Astrocyte of the cerebellum (primary cell): ENCODE results near the gene PIP5K1C.

ENCODE experiments used
- DNase-seq: peaks from one replicate; pipeline ENCODE4 v3.0.0-alpha.2; 2011; ENCODE audit warnings: low read depth
- H3K4me3 ChIP-seq: 2 replicates; pipeline ENCODE4 v1.5.1; 2011; ENCODE audit warnings: mild to moderate bottlenecking, low read depth, low read length, moderate library complexity
- in situ Hi-C: cut with HindIII; loops from 2 replicates; pipeline ENCODE4 v1.10.0; 2017; ENCODE audit warnings: low sequenced_read_pairs
- TF ChIP-seq, protein P1 (sequence below): IDR thresholded peaks from 2 replicates; pipeline ENCODE4 v1.5.1; 2012; ENCODE audit warnings: low read length, low read depth, moderate library complexity, mild to moderate bottlenecking; ENCODE audit errors: missing control alignments

PIP5K1C gene

DNA sequence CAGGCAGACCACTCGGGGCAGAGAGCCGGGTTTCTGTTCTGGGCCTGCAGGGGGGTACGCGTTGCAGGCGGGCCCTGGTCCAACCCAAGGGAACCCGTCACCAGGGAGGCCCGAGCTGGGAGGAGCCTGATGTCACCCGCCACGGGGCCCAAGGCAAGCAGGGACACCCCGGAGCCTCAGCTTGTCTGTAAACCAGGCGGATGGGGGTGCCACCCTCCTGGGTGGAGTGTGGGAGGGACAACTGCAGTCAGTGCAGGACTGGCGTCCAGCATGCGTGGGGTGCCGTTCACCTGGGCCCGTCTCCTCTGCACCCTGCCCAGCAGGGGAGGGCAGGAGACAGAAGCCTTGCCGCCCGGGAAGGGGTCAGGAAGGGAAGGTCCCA lies 80.6 kb downstream of the PIP5K1C start:
- no peak overlapping the region for H3K4me3 ChIP-seq
- in situ Hi-C loops: loop anchor here (5.0 kb wide), 2 partner anchors 42 to 82 kb away; partner anchors contain the start of gene TEKTIP1
- DNase-seq: no peak
- TF ChIP-seq, protein P1, sequence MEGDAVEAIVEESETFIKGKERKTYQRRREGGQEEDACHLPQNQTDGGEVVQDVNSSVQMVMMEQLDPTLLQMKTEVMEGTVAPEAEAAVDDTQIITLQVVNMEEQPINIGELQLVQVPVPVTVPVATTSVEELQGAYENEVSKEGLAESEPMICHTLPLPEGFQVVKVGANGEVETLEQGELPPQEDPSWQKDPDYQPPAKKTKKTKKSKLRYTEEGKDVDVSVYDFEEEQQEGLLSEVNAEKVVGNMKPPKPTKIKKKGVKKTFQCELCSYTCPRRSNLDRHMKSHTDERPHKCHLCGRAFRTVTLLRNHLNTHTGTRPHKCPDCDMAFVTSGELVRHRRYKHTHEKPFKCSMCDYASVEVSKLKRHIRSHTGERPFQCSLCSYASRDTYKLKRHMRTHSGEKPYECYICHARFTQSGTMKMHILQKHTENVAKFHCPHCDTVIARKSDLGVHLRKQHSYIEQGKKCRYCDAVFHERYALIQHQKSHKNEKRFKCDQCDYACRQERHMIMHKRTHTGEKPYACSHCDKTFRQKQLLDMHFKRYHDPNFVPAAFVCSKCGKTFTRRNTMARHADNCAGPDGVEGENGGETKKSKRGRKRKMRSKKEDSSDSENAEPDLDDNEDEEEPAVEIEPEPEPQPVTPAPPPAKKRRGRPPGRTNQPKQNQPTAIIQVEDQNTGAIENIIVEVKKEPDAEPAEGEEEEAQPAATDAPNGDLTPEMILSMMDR: no peak

DNA sequence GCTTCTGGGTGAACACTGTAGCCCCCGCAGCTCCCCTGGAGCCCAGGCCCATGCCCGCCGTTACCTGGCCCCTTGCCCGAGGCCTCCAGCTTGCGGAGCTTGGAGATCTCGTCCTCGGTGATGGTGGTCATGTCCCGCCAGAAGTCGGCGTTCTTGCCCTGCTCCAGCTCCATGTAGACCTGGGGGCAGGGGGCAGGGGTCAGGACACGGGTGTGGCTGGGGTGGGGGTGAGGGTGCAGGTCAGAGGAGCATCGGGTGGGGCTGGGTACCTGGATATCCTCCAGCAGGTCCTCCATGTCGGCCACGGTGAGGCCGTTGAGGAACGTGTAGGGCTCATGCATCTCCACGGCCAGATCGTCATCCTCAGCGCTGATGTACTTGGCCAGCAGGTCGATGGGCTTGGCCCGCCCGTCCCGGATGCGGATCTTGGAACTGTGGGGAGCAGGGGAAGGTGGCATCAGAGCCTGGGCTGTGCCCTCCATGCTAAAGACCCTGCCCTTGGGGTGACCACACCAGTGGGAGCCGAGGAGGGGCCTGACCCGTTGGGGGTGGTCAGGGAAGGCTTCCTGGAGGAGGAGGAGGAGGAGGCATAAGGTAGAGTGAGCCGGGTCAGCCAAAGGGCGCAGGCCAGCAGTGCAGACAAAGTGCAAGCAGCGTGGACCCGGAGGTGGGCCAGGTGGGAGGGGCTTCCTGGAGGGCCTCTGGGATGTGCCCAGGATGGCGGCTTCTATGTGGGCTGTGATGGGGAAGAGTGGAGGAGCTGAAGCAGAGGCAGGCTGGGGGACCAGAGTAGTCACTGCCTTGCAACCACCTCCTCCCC lies 81.2 kb downstream of the PIP5K1C start:
- no peak for DNase-seq
- H3K4me3 ChIP-seq: no peak overlapping the region
- TF ChIP-seq, protein P1: no peak
- in situ Hi-C loops: no loop called here

DNA sequence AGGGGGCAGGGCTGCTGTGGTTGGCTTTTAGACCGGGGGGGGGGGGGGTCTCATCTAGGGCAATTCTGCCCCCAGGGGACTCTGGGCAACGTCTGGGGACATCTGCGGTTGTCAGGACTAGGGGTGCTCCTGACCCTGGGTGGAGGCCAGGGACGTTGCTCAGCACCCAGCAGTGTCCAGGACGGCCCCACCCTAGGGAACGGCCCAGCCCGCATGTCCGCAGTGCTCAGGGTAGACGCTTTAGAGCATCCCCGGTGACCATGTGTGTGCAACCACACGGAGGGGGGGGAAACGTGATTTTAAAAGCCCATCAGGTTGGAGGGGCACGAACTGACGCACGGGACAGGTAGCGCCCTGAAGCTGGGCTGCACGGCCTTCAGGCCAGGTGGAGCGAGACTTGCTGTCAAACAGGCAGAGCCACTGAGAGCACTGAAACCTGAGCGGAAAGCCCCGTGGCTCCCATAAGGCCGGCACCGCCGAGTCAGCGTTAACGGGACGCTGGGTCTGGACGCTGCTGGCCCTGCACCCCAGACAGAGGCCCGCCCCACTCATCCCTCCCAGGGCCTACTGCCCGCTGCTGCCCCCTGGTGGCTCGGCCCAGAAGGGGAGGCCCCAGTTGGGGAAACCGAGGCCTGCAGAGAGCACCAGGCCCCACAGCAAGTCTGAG lies 82.0 kb downstream of the PIP5K1C start:
- H3K4me3 ChIP-seq: no peak overlapping the region
- TF ChIP-seq, protein P1: peak; percentile 87
- in situ Hi-C loops: no loop called here
- DNase-seq: no peak

DNA sequence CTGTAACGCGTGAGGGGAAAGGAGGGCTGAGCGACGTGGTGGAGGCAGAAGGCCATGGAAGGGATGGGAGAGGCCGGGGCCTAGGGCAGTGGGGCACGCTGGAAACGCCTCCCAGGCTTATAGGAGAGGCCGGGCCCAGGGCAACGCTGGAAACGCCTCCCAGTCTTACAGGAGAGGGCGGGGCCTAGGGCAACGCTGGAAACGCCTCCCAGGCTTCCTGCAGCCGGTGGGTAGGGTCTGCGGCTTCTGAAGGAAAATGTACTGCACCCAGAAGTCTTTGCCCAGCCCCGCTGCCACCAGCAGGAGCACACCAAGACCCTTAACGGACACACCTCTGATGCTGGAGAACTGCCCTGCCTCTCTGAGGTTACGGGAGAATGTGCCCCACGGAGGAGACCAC lies 82.8 kb downstream of the PIP5K1C start:
- in situ Hi-C loops: no loop called here
- DNase-seq: no peak
- H3K4me3 ChIP-seq: no peak overlapping the region
- TF ChIP-seq, protein P1: no peak

DNA sequence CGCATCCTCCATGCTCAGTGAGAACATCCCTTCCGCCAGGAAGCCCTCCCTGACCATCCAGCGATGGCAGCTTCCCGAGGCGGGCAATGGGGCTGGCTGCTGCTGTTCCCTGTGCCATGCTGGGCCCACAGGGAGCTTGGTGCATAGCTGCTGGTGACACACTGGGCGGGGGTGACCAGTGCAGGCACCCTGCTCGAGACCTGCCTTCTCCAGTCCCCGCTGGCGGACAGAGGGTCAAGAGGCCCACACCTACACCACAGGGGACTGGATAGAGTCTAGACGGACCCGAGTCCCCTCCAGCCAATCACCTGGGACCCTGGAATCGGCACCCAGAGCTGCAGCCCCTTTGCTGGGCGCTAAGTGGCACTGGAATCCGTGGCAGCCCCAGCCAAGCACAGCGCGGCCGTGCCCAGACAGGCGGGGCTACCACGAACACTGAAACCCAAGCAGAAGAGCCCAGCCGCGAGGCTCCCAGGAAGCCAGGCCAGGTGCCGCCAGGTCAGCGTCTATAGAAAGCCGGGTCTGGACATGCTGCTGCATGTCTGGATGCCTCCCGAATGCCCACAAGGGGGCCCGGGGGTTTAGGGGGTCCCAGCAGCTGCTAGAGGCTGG lies 84.6 kb downstream of the PIP5K1C start:
- in situ Hi-C loops: no loop called here
- no peak for DNase-seq
- TF ChIP-seq, protein P1: no peak
- H3K4me3 ChIP-seq: no peak overlapping the region

DNA sequence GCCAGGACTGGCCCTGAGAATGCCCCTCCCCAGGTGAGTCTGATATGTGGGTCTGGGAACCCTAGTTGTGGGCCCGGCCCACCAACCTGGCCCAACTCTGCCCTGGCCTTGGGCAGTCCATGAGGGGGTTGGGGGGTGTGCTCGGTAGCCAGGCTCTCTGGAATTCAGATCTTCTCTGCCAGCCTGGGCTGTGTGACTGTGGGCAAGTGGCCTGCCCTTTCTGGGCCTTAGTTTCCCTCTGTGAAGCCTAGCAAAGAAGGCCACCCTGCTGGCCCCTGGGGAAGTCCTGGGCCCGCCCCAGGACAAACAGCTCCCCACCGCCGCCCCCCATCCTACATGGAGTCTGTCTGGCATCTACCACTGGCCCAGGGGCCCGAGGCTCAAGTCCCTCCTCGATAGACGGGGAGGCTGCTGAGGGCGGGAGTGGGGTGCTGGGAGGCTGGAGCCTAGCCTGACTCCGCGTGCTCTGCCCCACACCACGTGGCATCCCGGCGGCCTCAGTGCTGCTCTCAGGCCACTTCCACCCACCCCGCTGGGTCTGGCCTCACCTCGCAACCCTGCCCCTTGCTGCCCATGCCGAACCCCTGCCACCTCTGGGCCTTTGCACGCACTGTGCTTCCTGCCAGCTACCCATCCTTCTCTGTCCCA lies 85.3 kb downstream of the PIP5K1C start:
- in situ Hi-C loops: no loop called here
- no peak for DNase-seq

More for the DNA sequence above, 85.3 kb downstream of the PIP5K1C start:
- H3K4me3 ChIP-seq: no peak overlapping the region
- TF ChIP-seq, protein P1: no peak
